HepG2 (cell line): Measurements from ENCODE around the gene CCDC117. TPM values are rescaled to one million over a fixed set of nuclear protein-coding genes. Genes with fewer than 3 reads are reported as not detected.
A peak's percentile ranks its signal among the peaks of the same experiment; 100 is the strongest.

ENCODE experiments used
- CREM ChIP-seq, 2 experiments: sonication (generic) in 1 of 2; formaldehyde crosslinking in 1 of 2; IDR thresholded peaks; 2 replicates each; pipeline versions ENCODE4 v1.4.0 to v1.6.1; 2016 to 2020; ENCODE audit warnings: antibody characterized with exemption in 1 of 2, mild to moderate bottlenecking in 1 of 2, missing genetic modification reagents in 1 of 2
- EEA1 ChIP-seq: sonication (generic); formaldehyde crosslinking; IDR thresholded peaks from 2 replicates; pipeline ENCODE4 v1.5.1; 2020; ENCODE audit warnings: mild to moderate bottlenecking, missing genetic modification reagents, borderline replicate concordance
- FOXK1 ChIP-seq: sonication (generic); formaldehyde crosslinking; IDR thresholded peaks from 2 replicates; pipeline ENCODE4 v1.4.0; 2020; ENCODE audit warnings: low read depth, missing genetic modification reagents, borderline replicate concordance
- KLF12 ChIP-seq: sonication (generic); formaldehyde crosslinking; IDR thresholded peaks from 2 replicates; pipeline ENCODE4 v1.4.0; 2020; ENCODE audit warnings: missing genetic modification reagents, borderline replicate concordance
- MAFF ChIP-seq: IDR thresholded peaks from 2 replicates; pipeline ENCODE4 v1.6.1; 2011; ENCODE audit warnings: low read depth, low read length, improper control_type of control experiment
- PCBP1 ChIP-seq: fragments of 200-400 bp; formaldehyde crosslinking; IDR thresholded peaks from 2 replicates; pipeline ENCODE4 v1.6.1; 2017; ENCODE audit warnings: mild to moderate bottlenecking, low read depth, low read length, borderline replicate concordance
- RAD51 ChIP-seq: fragments of 450-650 bp; IDR thresholded peaks from 2 replicates; pipeline ENCODE4 v1.6.1; 2016; ENCODE audit warnings: borderline replicate concordance
- RFXAP ChIP-seq: sonication (generic); formaldehyde crosslinking; IDR thresholded peaks from 2 replicates; pipeline ENCODE4 v1.4.0; 2020; ENCODE audit warnings: missing genetic modification reagents, borderline replicate concordance
- SSRP1 ChIP-seq: IDR thresholded peaks from 2 replicates; pipeline ENCODE4 v1.6.1; 2016; ENCODE audit warnings: control low read depth
- ZFP36L2 ChIP-seq: sonication (generic); formaldehyde crosslinking; IDR thresholded peaks from 2 replicates; pipeline ENCODE4 v1.4.0; 2020; ENCODE audit warnings: missing genetic modification reagents
- ZFP90 ChIP-seq: sonication (generic); formaldehyde crosslinking; IDR thresholded peaks from 2 replicates; pipeline ENCODE4 v1.8.0; 2022; ENCODE audit warnings: missing genetic modification reagents, mild to moderate bottlenecking, inconsistent platforms, borderline replicate concordance
- ZFX ChIP-seq: sonication (generic); formaldehyde crosslinking; IDR thresholded peaks from 2 replicates; pipeline ENCODE4 v1.4.0; 2020; ENCODE audit warnings: mild to moderate bottlenecking, low read depth, missing genetic modification reagents, moderate library complexity
- ZNF598 ChIP-seq: sonication (generic); formaldehyde crosslinking; IDR thresholded peaks from 2 replicates; pipeline ENCODE4 v1.5.1; 2020; ENCODE audit warnings: mild to moderate bottlenecking, missing genetic modification reagents, borderline replicate concordance
- ZNF878 ChIP-seq: sonication (generic); formaldehyde crosslinking; IDR thresholded peaks from 2 replicates; pipeline ENCODE4 v1.8.1; 2023; ENCODE audit warnings: mild to moderate bottlenecking, missing genetic modification reagents, moderate library complexity
- polyA plus RNA-seq, 8 experiments: library from polyadenylated mRNA; depleted of rRNA in 3 of 8; stranded (reverse) in 7 of 8; unstranded in 1 of 8; fragments of >200 nt; fragmentation: Illumina TruSeq in 4 of 8; extraction: Trizol in 4 of 8; gene quantifications; 2 replicates each; pipeline versions ENCODE4 v1.2.1 to v1.2.3, GENCODE V29; 2011 to 2016; ENCODE audit warnings: low read depth in 4 of 8, missing spikeins in 1 of 8, mixed read lengths in 1 of 8; ENCODE audit not compliant: insufficient read depth in 1 of 8
- total RNA-seq, 5 experiments: library from RNA; depleted of rRNA; stranded (reverse); fragments of >200 nt; fragmentation: Illumina TruSeq; extraction: Trizol; gene quantifications; 2 replicates each; pipeline ENCODE4 v1.2.3, GENCODE V29; 2016; ENCODE audit warnings: low read depth in 1 of 5
- TF ChIP-seq, protein P1 (sequence below): sonication (generic); formaldehyde crosslinking; IDR thresholded peaks from 2 replicates; pipeline ENCODE4 v1.5.1; 2020; ENCODE audit warnings: missing genetic modification reagents, mild to moderate bottlenecking, borderline replicate concordance
- TF ChIP-seq, protein P2 (sequence below): sonication (generic); formaldehyde crosslinking; IDR thresholded peaks from 2 replicates; pipeline ENCODE4 v1.9.0; 2022; ENCODE audit warnings: missing genetic modification reagents, mild to moderate bottlenecking, borderline replicate concordance
- TF ChIP-seq, protein P3 (sequence below): fragments of 450-650 bp; IDR thresholded peaks from 2 replicates; pipeline ENCODE4 v1.6.1; 2017; ENCODE audit warnings: mild to moderate bottlenecking
- TF ChIP-seq, protein P4 (sequence below): sonication (generic); formaldehyde crosslinking; IDR thresholded peaks from 2 replicates; pipeline ENCODE4 v1.5.1; 2020; ENCODE audit warnings: missing genetic modification reagents, mild to moderate bottlenecking, borderline replicate concordance
- TF ChIP-seq, protein P5 (sequence below): sonication (generic); formaldehyde crosslinking; IDR thresholded peaks from 2 replicates; pipeline ENCODE4 v1.5.1; 2020; ENCODE audit warnings: mild to moderate bottlenecking, missing genetic modification reagents, moderate library complexity

Gene CCDC117
- total and polyA plus RNA-seq, 2 of the 13 experiments (the other 11 are each of a cell fraction or from before 2014, with no cell fraction given), result 12.6 to 34.2 TPM

DNA sequence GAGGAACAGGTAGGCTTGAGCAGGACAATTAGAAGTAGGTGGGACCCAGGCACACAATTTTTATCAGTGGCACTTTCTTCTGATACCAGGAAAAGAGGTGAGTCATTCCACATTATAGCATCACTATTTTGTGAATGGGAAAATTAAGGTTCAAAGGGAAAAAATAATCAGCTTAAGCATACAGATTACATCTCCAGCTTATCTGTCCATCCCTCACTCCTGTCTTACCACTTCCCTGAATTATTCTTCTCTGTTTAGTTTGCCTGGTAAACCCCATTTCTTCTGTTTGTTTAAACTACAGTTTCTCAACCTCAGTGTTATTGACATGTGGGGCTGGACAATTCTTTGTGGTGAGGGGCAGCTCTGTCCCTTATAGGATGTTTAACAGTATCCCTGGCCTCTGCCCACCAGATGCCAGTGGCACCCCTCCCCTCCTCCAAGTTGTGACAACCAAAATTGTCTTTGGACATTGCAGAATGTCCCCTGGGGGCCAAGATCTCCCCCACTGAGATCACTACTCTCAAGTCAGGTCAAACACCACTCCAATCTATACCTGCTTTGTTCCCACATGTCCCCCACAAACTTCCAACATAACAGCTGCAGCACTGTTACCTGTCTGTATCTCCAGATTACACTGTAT is 36.3 kb downstream of the CCDC117 start (continued):
- TF ChIP-seq, protein P1, sequence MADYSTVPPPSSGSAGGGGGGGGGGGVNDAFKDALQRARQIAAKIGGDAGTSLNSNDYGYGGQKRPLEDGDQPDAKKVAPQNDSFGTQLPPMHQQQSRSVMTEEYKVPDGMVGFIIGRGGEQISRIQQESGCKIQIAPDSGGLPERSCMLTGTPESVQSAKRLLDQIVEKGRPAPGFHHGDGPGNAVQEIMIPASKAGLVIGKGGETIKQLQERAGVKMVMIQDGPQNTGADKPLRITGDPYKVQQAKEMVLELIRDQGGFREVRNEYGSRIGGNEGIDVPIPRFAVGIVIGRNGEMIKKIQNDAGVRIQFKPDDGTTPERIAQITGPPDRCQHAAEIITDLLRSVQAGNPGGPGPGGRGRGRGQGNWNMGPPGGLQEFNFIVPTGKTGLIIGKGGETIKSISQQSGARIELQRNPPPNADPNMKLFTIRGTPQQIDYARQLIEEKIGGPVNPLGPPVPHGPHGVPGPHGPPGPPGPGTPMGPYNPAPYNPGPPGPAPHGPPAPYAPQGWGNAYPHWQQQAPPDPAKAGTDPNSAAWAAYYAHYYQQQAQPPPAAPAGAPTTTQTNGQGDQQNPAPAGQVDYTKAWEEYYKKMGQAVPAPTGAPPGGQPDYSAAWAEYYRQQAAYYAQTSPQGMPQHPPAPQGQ (CRISPR knock-in tag), result no peak
- TF ChIP-seq RAD51 (no peak), ZFX (CRISPR knock-in tag) (0 out of 2 replicates have a peak, but pooled peaks have one; percentile 27), RFXAP (0 out of 2 replicates have a peak, but pooled peaks have one; percentile 41), MAFF (no peak), ZFP90 (no peak), EEA1 (CRISPR knock-in tag) (no peak), FOXK1 (CRISPR knock-in tag) (peak; percentile 57; the same call in 1 of the 2 replicates), KLF12 (no peak), ZNF598 (CRISPR knock-in tag) (no peak), CREM (IDR thresholded peaks at IDR 0.05) (peak; percentile 95; the same call in 1 of the 2 replicates), CREM (CRISPR knock-in tag; IDR thresholded peaks at IDR 0.05) (no peak), ZNF878 (CRISPR knock-in tag) (no peak), PCBP1 (no peak), SSRP1 (CRISPR knock-in tag) (no peak), ZFP36L2 (CRISPR knock-in tag) (no peak)
- TF ChIP-seq, protein P2, sequence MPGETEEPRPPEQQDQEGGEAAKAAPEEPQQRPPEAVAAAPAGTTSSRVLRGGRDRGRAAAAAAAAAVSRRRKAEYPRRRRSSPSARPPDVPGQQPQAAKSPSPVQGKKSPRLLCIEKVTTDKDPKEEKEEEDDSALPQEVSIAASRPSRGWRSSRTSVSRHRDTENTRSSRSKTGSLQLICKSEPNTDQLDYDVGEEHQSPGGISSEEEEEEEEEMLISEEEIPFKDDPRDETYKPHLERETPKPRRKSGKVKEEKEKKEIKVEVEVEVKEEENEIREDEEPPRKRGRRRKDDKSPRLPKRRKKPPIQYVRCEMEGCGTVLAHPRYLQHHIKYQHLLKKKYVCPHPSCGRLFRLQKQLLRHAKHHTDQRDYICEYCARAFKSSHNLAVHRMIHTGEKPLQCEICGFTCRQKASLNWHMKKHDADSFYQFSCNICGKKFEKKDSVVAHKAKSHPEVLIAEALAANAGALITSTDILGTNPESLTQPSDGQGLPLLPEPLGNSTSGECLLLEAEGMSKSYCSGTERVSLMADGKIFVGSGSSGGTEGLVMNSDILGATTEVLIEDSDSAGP, result no peak
- TF ChIP-seq, protein P3, sequence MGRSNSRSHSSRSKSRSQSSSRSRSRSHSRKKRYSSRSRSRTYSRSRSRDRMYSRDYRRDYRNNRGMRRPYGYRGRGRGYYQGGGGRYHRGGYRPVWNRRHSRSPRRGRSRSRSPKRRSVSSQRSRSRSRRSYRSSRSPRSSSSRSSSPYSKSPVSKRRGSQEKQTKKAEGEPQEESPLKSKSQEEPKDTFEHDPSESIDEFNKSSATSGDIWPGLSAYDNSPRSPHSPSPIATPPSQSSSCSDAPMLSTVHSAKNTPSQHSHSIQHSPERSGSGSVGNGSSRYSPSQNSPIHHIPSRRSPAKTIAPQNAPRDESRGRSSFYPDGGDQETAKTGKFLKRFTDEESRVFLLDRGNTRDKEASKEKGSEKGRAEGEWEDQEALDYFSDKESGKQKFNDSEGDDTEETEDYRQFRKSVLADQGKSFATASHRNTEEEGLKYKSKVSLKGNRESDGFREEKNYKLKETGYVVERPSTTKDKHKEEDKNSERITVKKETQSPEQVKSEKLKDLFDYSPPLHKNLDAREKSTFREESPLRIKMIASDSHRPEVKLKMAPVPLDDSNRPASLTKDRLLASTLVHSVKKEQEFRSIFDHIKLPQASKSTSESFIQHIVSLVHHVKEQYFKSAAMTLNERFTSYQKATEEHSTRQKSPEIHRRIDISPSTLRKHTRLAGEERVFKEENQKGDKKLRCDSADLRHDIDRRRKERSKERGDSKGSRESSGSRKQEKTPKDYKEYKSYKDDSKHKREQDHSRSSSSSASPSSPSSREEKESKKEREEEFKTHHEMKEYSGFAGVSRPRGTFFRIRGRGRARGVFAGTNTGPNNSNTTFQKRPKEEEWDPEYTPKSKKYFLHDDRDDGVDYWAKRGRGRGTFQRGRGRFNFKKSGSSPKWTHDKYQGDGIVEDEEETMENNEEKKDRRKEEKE, result no peak
- TF ChIP-seq, protein P4, sequence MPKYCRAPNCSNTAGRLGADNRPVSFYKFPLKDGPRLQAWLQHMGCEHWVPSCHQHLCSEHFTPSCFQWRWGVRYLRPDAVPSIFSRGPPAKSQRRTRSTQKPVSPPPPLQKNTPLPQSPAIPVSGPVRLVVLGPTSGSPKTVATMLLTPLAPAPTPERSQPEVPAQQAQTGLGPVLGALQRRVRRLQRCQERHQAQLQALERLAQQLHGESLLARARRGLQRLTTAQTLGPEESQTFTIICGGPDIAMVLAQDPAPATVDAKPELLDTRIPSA (CRISPR knock-in tag), result no peak
- TF ChIP-seq, protein P5, sequence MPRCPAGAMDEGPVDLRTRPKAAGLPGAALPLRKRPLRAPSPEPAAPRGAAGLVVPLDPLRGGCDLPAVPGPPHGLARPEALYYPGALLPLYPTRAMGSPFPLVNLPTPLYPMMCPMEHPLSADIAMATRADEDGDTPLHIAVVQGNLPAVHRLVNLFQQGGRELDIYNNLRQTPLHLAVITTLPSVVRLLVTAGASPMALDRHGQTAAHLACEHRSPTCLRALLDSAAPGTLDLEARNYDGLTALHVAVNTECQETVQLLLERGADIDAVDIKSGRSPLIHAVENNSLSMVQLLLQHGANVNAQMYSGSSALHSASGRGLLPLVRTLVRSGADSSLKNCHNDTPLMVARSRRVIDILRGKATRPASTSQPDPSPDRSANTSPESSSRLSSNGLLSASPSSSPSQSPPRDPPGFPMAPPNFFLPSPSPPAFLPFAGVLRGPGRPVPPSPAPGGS (CRISPR knock-in tag), result no peak
